Keratinocyte (primary cell): Measurements from ENCODE around the gene IGFBP6. TPM values are rescaled to one million over a fixed set of nuclear protein-coding genes. Genes with fewer than 3 reads are reported as not detected.

Source experiments
- DNase-seq: peaks from one replicate; pipeline ENCODE4 v3.0.0-alpha.2; 2011; ENCODE audit warnings: low read depth, missing footprints, low spot score
- FAIRE-seq: peaks from 2 replicates; lab custom pipeline; 2011; peaks lifted over from hg19 to GRCh38; lab: Jason Lieb, UNC
- H2AFZ ChIP-seq: 2 replicates; pipeline ENCODE4 v1.6.0; 2012; ENCODE audit warnings: low read length, control low read depth, inconsistent platforms; ENCODE audit not compliant: control insufficient read depth
- H3K27ac ChIP-seq: 2 replicates; pipeline ENCODE4 v1.5.1; 2011; ENCODE audit warnings: low read length; ENCODE audit not compliant: control insufficient read depth, insufficient read depth
- H3K27me3 ChIP-seq: 3 replicates; pipeline ENCODE4 v1.6.0; 2011; ENCODE audit warnings: low read length; ENCODE audit not compliant: control insufficient read depth, insufficient read depth; ENCODE audit errors: extremely low read depth
- H3K36me3 ChIP-seq, 2 experiments: 2 replicates in 1 of 2; 3 replicates in 1 of 2; pipeline ENCODE4 v1.5.1; 2011; ENCODE audit warnings: low read length in 2 of 2, mild to moderate bottlenecking in 1 of 2; ENCODE audit not compliant: control insufficient read depth in 2 of 2, insufficient read depth in 2 of 2; ENCODE audit errors: extremely low read depth in 1 of 2
- H3K4me1 ChIP-seq: 3 replicates; pipeline ENCODE4 v1.5.1; 2011; ENCODE audit warnings: low read length; ENCODE audit not compliant: control insufficient read depth, insufficient read depth; ENCODE audit errors: extremely low read depth
- H3K4me2 ChIP-seq: 3 replicates; pipeline ENCODE4 v1.6.0; 2011; ENCODE audit warnings: low read depth, low read length; ENCODE audit not compliant: control insufficient read depth, insufficient read depth; ENCODE audit errors: extremely low read depth
- H3K4me3 ChIP-seq, 3 experiments: fragments of 200-600 bp in 1 of 3; sonication (generic) in 1 of 3; 2 replicates in 2 of 3; 3 replicates in 1 of 3; pipeline ENCODE4 v1.5.1; 2011 to 2016; ENCODE audit warnings: low read length in 3 of 3, mild to moderate bottlenecking in 3 of 3, control low read depth in 2 of 3, inconsistent platforms in 1 of 3, low read depth in 1 of 3, mixed read lengths in 1 of 3, mixed run types in 1 of 3, moderate library complexity in 1 of 3; ENCODE audit not compliant: control insufficient read depth in 2 of 3, insufficient read depth in 2 of 3; ENCODE audit errors: extremely low read depth in 1 of 3
- H3K79me2 ChIP-seq: 2 replicates; pipeline ENCODE4 v1.6.0; 2012; ENCODE audit warnings: low read length; ENCODE audit not compliant: control insufficient read depth, insufficient read depth
- H3K9ac ChIP-seq: 3 replicates; pipeline ENCODE4 v1.6.0; 2011; ENCODE audit warnings: low read length; ENCODE audit not compliant: control insufficient read depth, insufficient read depth; ENCODE audit errors: extremely low read depth
- H3K9me1 ChIP-seq: 3 replicates; pipeline ENCODE4 v1.6.0; 2011; ENCODE audit warnings: low read length; ENCODE audit not compliant: control insufficient read depth, insufficient read depth; ENCODE audit errors: extremely low read depth
- H3K9me3 ChIP-seq: 2 replicates; pipeline ENCODE4 v1.5.1; 2012; ENCODE audit warnings: low read depth, low read length; ENCODE audit not compliant: control insufficient read depth
- H4K20me1 ChIP-seq: 3 replicates; pipeline ENCODE4 v1.6.0; 2011; ENCODE audit warnings: low read length; ENCODE audit not compliant: control insufficient read depth, insufficient read depth; ENCODE audit errors: extremely low read depth
- CTCF ChIP-seq, 3 experiments: IDR thresholded peaks in 1 of 3; conservative IDR thresholded peaks in 1 of 3; optimal IDR thresholded peaks in 1 of 3; 2 replicates in 2 of 3; 3 replicates in 1 of 3; pipeline versions ENCODE3 to v1.5.1; 2011; ENCODE audit warnings: low read length in 3 of 3, mild to moderate bottlenecking in 3 of 3, moderate library complexity in 2 of 3, control low read depth in 1 of 3, inconsistent platforms in 1 of 3; ENCODE audit not compliant: insufficient read depth in 2 of 3; ENCODE audit errors: extremely low read depth in 1 of 3
- EZH2 ChIP-seq: IDR thresholded peaks from one replicate; pipeline ENCODE4 v1.6.1; 2012; ENCODE audit warnings: inconsistent platforms, mild to moderate bottlenecking, low read length, moderate library complexity
- dilution Hi-C: fragments of 300-500 bp; cut with MboI; formaldehyde crosslinking; loops from one replicate; pipeline ENCODE4 v1.7.0; 2020; ENCODE audit warnings: low sequenced_read_pairs; ENCODE audit not compliant: extremely low pct_ligation_motif_present
- polyA plus RNA-seq, 5 experiments: library from polyadenylated mRNA; depleted of rRNA in 3 of 5; stranded (reverse) in 3 of 5; stranded (forward) in 1 of 5; unstranded in 1 of 5; fragments of >200 nt; gene quantifications; 1 replicate in 1 of 5; 2 replicates in 3 of 5; 3 replicates in 1 of 5; pipeline versions ENCODE4 v1.2.1 to v1.2.3, GENCODE V29; 2011 to 2012; ENCODE audit warnings: missing spikeins in 2 of 5, low read depth in 1 of 5, low replicate concordance in 1 of 5

The IGFBP6 gene
- polyA plus RNA-seq, 1 donor (not counting 4 experiments of a cell fraction or from before 2014, with no cell fraction given) = 30.1 TPM

GRCh38 chr12:53102883-53103807 lies 5.7 kb downstream of the IGFBP6 start, which contains the start of gene SOAT2:
Gene SOAT2, plus strand, starts transcription at chr12:53103486. Its CDS starts 92 bp downstream, at chr12:53103578.
- Histone ChIP-seq H3K9ac (no peak within 1 kb of the TSS), H3K9me1 (no peaks in the 10 kb centered on the region), H2AFZ (no peak within 1 kb of the TSS), H3K27ac (no peak within 1 kb of the TSS), H4K20me1 (no peaks in the 10 kb centered on the region), H3K79me2 (no peaks in the 10 kb centered on the region), H3K9me3 (no peaks in the 10 kb centered on the region), H3K4me1 (peaks cover 13% of the 10 kb centered on the region), H3K4me3 (no peak within 1 kb of the TSS), H3K36me3 (no peaks in the 10 kb centered on the region), H3K27me3 (no peaks in the 10 kb centered on the region), H3K4me2 (no peak within 1 kb of the TSS)
- no peak for DNase-seq
- no peak for TF ChIP-seq EZH2
- no peak for TF ChIP-seq CTCF (optimal IDR thresholded peaks at IDR 0.05 in 1 of 3, IDR thresholded peaks at IDR 0.05 in 1 of 3, conservative IDR thresholded peaks at IDR 0.05 in 1 of 3; ENCODE audit: extremely low read depth in 1 of 3, insufficient read depth in 2 of 3, low read length in 3 of 3)
- dilution Hi-C loops = no loop called here
- no peak for FAIRE-seq

GRCh38 chr12:53103860-53104305 lies 6.4 kb downstream of the IGFBP6 start:
- no peak overlapping the region for H3K4me2 ChIP-seq
- no peak for FAIRE-seq
- H3K4me3 ChIP-seq = no peak overlapping the region
- H3K9me1 ChIP-seq = no peaks in the 10 kb centered on the region
- no peak overlapping the region for H2AFZ ChIP-seq
- DNase-seq = no peak
- H3K4me1 ChIP-seq = peaks cover 5% of the 10 kb centered on the region
- no peak overlapping the region for H3K9ac ChIP-seq
- H3K27ac ChIP-seq = no peak overlapping the region
- no peaks in the 10 kb centered on the region for H3K79me2 ChIP-seq
- no peaks in the 10 kb centered on the region for H4K20me1 ChIP-seq
- no peaks in the 10 kb centered on the region for H3K27me3 ChIP-seq
- no peaks in the 10 kb centered on the region for H3K36me3 ChIP-seq
- TF ChIP-seq CTCF (optimal IDR thresholded peaks at IDR 0.05 in 1 of 3, IDR thresholded peaks at IDR 0.05 in 1 of 3, conservative IDR thresholded peaks at IDR 0.05 in 1 of 3; ENCODE audit: extremely low read depth in 1 of 3, insufficient read depth in 2 of 3, low read length in 3 of 3) = no peak
- no peak for TF ChIP-seq EZH2
- dilution Hi-C loops = no loop called here
- H3K9me3 ChIP-seq = no peaks in the 10 kb centered on the region
